GM23248 (cell line): ENCODE data around the gene SLC25A21.

Experiments
- EZH2 ChIP-seq: fragments of 200-600 bp; sonication (generic); IDR thresholded peaks from 2 replicates; pipeline ENCODE4 v1.6.1; 2018; ENCODE audit warnings: antibody characterized with exemption, mild to moderate bottlenecking; ENCODE audit not compliant: insufficient read depth, poor library complexity, severe bottlenecking
- EZH2phosphoT487 ChIP-seq: fragments of 200-600 bp; sonication (generic); IDR thresholded peaks from 2 replicates; pipeline ENCODE4 v1.6.1; 2018; ENCODE audit warnings: antibody characterized with exemption, moderate library complexity, mild to moderate bottlenecking, low read depth; ENCODE audit not compliant: insufficient read depth

DNA sequence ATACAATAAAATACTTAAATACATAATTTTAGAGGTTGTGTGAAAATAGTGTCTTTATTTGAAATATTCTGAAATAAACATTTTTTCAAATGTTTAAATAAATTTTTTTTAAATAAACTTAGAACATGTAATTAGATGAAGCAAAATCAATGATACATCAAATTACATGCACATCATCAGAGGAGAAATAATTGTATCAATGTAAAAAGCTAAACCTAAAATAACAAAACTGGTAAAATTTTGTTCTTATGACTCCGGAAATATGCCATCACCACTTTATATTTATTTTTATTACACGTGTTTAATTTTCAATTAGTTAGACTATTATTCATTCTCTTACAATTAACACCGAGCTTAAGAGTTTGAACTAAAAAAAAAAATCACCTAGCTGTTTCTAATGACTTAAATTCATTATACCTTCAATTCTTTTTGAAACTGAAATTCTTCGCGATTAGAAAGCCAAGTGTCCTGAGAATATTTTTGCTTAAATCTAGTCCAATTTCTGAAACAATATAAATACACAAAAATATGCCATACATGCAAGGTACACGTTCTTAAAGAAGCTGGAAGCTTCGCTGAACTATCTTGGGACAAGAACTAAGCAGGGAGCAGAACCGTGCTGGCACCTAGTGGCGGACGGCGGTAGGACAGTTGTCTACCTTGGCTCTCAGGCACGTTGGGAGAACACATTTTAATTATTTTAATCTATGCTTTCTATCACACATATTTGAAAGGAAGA is 230.5 kb downstream of the SLC25A21 start:
- no peak for TF ChIP-seq EZH2
- TF ChIP-seq EZH2phosphoT487 = no peak
